Measurements from ENCODE around the gene DOCK3.
A peak's percentile ranks its signal among the peaks of the same experiment; 100 is the strongest.
"Not testable (repeated sequence)": the region's sequence is repeated elsewhere in the genome, so short reads cannot be mapped to it uniquely, and the experiment has no call there.

The DOCK3 gene

DNA sequence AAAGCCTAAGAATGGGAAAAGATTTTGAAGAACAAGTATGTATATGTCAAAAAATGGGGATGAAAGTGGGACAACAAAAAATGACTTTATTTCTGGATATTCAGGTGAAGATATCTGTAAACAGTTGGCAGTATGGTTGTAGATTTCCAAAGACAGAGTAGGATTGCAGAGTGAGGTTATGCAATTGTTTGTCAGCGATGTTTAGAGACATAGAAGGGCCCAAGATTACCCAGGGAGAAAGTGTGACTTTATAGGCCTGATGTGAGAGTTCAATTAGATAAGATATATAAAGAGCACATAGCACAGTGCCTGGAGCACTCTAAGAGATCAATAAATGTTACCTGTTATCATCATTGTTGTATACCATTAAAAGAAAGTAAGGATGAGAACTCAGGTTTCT lies 319.8 kb downstream of the DOCK3 start:
- DNase-seq = no peak

- no peak for DNase-seq
These were observed 320.5 kb downstream of the DOCK3 start for GRCh38 chr3:50995085-50995824.

DNA sequence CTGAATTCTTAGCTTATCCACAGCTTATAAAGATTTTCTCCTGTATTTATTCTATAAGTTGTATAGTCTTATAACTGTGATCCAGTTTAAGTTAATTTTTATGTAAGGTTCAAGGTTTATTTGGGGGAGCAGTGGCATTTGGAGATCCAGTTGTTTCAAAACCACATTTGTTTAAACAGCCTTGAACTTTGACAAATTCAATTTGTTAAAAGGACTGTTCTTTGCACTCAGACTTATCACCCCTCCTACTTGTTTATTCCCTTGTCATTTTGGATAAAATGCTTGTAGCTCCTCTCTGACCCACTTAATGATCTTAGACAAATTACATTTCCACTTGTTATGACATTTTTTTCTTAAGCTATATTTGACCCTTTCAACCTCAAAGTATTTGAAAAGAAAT lies 327.8 kb downstream of the DOCK3 start:
- DNase-seq = no peak

DNA sequence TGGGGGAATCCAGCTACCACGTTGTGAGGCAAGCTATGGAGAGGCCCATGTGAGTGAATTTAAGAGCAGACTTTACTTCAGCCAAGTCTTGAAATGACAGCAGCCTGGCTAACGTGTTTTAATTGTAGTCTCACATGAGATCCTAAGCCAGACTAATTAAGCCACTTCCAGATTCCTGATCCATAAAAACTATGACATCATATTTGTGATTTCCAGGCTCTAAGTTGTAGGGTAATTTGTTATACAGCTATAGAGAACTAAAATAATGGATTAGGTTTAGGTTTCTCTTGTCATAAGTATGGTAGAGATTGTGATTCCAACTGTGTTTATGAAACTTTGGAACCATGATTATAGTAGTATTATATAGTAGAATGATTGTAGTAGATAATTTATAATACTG lies 329.5 kb downstream of the DOCK3 start:
- DNase-seq = no peak

GRCh38 chr3:51024121-51024520 lies 349.4 kb downstream of the DOCK3 start:
- DNase-seq = no peak

- DNase-seq = peak; percentile 1 to 65 (median 36)
These were observed 350.3 kb downstream of the DOCK3 start for GRCh38 chr3:51024765-51025632.

DNA sequence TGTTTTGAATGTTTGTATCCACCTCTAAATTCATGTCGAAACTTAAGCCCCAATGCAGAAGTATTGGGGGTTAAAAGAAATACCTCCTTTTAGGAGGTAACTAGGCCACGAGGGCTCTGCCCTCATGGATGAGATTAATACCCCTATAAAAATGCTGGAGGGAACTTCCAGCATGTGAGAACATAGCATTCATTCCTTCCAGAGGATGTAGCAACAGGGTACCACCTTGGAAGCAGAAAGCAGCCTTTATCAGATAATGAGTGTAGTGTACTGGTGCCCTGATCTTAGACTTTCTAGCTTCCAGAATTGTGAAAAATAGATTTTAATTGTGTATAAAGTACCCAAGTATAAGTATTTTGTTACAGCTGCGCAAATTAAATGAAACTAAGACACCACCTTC lies 356.9 kb downstream of the DOCK3 start:
- no peak for DNase-seq

- DNase-seq = no peak
These were observed 360.9 kb downstream of the DOCK3 start for GRCh38 chr3:51035630-51036029.

DNA sequence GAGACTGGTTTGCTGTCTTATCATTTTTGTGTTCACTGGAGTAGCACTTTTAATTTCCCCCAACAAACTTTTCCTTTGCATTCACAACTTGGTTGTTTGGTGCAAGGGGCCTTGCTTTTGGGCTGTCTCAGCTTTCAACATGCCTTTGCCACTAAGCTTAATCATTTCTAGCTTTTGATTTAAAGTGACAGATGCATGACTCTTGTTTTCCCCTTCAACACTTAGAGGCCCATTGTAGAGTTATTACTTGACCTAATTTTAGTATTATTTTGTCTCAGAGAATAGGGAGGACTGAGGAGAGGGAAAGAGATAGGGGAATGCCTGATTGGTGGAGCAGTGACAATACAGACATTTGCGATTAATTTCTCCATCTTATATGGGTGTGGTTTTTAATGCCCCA lies 370.3 kb downstream of the DOCK3 start:
- DNase-seq = no peak

GRCh38 chr3:51052562-51052961 lies 377.8 kb downstream of the DOCK3 start:
- DNase-seq = no peak

- no peak for DNase-seq
These were observed 382.4 kb downstream of the DOCK3 start for GRCh38 chr3:51057121-51057520.

GRCh38 chr3:51063053-51063452 lies 388.3 kb downstream of the DOCK3 start:
- no peak for DNase-seq

GRCh38 chr3:51075221-51075775 lies 400.6 kb downstream of the DOCK3 start:
- DNase-seq = no peak

GRCh38 chr3:51082363-51082762 lies 407.6 kb downstream of the DOCK3 start:
- DNase-seq = no peak

GRCh38 chr3:51083490-51083889 lies 408.8 kb downstream of the DOCK3 start:
- no peak for DNase-seq

DNA sequence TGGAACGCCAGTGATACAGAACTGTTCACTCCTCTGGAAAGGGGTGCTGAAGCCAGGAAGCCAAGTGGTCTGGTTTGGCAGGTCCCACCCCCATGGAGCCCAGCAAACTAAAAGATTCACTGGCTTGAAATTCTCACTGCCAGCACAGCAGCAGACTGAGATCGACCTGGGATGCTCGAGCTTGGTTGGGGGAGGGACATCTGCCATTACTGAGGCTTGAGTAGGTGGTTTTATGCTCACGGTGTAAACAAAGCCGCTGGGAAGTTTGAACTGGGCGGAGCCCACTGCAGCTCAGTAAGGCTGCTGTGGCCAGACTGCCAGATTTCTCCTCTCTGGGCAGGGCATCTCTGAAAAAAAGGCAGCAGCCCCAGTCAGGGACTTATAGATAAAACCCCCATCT lies 417.4 kb downstream of the DOCK3 start:
- not testable (repeated sequence) for DNase-seq

GRCh38 chr3:51094838-51095237 lies 420.1 kb downstream of the DOCK3 start:
- DNase-seq = not testable (repeated sequence)

DNA sequence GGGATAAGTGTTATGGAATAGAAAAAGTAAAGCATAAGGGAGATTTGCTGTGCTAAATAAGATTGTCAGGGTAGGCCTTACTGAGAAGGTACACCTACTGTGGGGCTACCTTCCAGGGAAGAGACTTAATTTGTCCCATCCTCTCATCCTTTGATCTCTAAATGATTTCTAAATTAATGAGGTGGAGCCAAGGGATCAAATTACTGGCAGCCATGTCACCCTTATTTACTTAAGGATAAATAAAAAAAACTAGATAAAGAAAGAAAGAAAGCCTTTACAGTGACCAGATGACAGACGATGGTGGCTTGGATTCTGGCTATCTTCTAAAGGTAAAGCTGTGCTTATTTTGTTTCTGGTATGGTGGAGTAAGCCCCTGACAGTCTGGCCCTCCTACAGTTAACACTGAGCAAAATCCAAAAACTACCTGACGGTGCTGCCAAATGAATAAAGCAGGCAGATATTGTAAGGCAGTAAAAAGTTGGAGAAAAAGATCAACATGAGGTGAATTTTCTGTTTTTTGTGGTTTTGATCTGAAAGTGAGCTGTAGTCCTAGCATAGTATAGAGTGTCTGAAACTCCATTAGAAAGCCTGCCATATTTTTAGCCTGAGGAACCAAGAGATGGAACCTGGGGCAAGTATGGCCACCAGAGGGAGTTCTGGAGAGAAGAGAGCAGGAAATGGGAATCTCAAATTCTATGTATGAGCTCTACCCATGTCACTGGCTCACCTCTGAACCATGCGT lies 425.2 kb downstream of the DOCK3 start:
- DNase-seq = no peak

- DNase-seq = no peak
These were observed 425.8 kb downstream of the DOCK3 start for GRCh38 chr3:51100536-51100851.

DNA sequence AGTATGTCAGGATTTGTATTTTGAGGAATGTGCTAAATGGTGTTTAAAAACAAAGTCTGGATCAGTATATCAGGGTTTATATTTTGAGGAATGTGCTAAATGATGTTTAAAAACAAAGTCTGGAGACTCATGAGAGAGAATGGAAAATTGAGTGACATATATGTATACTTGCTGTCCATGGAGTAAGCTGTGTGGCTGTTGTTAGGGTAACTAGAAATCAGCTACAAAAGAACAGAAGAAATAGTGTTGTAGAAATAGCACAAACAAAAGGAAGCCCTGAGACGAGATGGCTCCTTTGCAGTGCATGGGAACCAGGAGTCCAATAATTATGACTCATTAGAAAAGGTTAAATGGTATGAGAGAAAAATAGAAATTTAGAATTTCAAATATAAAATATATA lies 427.7 kb downstream of the DOCK3 start:
- DNase-seq = no peak

GRCh38 chr3:51106242-51106876 lies 431.6 kb downstream of the DOCK3 start:
- DNase-seq = no peak

GRCh38 chr3:51110586-51110985 lies 435.9 kb downstream of the DOCK3 start:
- DNase-seq = no peak

GRCh38 chr3:51122944-51123343 lies 448.2 kb downstream of the DOCK3 start:
- no peak for DNase-seq

Measured in activated naive CD4-positive, alpha-beta T cell (primary cell).